HG03521 (cell line): ENCODE measurements around the gene TUBB2B.

Source experiments
- ATAC-seq: cut with Tn5 transposase; IDR thresholded peaks from one replicate; pipeline ENCODE4 v1.9.1; 2021; ENCODE audit warnings: mild to moderate bottlenecking, moderate library complexity; ENCODE audit not compliant: unreplicated experiment

TUBB2B gene

DNA sequence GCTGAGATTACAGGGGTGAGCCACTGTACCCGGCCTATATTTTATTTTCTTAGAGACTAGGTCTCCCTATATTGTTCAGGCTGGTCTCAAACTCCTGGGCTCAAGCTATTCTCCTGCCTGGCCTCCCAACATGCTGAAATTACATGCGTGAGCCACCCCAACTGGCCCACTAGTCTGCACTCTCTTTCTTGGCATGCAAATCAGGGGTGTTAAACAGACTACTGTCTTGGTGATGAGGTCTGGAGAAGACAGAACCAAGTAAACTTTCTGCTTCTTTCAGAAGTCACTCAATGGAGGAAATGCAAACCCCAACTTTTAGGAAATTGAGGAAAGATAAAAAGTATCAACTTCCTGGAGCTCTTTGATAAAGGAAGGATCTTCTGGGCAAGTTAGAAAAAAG is 8.0 kb upstream of the TUBB2B start:
- ATAC-seq, result no peak

DNA sequence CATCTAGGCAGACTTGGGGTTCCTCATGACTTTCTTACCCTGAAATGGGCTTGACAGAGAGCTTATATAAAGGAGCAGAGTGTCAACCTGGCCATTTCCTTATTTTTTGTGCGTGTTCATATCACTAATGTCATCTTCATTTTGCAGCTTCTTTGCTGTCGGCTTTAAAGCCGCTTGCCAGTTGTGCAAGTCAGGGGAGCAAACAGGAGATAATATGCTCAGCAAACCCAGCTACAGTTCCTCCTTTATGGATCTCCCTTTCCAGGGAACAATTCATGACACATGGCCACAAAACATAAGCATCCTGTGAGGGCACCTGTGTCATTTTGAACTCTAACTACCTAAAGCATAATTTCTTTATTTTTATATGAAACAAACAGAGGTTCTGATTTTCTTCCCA is 6.5 kb upstream of the TUBB2B start:
- ATAC-seq, result no peak

DNA sequence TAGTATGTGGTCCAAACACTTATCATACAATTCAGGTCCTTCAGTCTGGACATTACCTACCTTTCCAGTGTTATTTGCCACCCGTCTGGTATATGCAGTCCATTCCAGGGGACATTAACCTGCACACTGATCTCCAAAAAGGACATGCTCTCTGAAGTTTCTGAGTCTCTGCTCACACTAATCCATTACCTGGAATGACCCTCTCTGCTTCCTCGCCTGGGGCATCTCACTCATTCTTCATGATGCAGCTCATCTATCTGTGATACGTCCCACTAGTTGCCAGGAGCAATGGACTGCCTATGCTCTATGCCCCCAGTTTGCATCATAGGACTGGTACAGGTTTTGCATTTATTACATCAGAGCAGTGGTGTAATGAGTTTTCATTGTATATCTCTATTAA is 5.9 kb upstream of the TUBB2B start:
- no peak for ATAC-seq

DNA sequence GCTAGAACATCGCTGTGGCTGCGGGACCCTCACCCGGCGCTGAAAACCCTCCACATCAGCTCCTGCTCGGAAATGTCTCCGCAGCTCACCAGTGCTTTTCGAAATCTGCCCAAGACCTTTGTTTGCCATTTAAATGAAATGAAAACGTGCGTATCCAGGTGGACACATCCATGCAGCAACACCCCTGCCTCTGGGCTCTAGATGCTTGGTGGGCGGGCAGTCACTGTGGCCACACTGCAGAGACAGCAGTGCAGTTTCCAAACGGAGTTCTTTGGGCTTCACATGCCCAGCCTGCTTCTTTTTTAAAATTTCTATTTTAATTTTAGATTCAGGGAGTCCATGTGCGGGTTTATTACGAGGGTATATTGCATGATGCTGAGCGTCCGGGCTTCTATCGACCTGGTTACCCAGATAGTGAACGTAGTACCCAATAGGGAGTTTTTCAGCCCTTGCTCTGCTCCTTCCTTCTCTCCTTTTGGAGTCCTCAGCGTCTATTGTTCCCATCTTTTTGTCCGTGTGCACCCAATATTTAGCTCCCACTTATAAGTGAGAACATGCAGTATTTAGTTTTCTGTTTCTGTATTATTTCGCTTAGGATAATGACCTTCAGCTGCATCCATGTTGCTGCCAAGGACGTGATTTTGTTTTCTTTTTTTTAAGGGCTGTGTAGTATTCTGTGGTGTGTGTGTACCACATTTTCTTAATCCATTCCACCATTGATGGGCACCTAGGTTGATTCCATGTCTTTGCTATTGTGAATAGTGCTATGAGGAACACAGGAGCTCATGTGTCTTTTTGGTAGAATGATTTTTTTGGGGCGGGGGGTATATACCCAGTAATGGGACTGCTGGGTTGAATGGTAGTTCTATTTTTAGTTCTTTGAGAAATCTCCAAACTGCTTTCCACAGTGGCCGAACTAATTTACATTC is 4.8 kb upstream of the TUBB2B start:
- ATAC-seq, result no peak

DNA sequence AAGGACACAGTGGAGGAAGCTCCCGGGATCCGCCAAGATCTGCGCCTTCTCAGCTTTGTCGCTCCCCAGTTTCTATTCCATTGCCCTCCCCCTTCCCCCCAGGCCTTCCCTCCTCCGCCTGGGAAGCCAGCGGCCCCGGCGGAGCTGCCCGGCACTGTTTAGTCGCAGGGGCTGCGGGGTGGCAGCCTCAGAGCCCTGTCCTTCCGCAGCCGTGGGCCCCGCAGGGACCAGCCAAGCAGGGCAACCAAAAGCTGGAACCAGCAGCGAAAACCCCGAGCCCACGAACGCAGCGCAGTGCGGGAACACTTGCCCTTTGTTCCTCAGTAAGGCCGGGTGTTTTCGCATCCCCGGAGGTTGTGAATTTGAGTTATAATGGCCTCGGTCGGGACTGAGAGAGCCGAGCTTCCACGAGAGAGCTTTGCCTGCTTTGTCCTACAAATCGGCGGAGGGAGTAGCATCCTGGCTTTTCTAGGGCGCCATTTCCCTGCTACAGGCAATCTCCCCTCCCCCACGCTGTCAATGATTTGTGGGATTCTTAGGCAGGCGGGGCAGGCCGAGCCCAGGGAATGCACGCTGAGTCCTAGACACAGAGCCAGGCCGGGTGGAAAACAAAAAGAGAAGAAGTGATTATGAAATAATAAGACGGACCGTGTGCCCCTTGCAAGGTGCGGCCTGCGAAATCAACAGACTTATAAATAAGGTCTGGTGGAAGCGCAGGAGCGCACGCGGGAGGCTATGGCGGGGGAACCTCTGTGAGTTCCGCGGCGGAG is 4.0 kb upstream of the TUBB2B start:
- ATAC-seq, result no peak

DNA sequence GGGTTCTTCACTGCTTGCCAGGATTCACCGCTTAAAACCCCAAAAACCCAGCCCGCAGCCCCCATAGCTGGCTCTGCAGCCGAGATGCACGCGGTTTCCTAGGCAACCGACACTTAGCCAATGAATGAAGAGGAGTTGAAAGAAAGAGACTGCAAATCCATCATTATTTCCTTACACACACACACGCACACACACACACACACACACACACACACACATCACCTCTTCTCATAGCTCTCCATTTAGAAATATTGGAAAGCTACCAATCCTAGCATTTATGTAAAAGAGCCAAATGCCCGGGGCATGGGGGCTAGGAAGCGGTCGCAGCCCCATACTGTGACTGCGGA is 3.4 kb upstream of the TUBB2B start:
- ATAC-seq, result no peak

DNA sequence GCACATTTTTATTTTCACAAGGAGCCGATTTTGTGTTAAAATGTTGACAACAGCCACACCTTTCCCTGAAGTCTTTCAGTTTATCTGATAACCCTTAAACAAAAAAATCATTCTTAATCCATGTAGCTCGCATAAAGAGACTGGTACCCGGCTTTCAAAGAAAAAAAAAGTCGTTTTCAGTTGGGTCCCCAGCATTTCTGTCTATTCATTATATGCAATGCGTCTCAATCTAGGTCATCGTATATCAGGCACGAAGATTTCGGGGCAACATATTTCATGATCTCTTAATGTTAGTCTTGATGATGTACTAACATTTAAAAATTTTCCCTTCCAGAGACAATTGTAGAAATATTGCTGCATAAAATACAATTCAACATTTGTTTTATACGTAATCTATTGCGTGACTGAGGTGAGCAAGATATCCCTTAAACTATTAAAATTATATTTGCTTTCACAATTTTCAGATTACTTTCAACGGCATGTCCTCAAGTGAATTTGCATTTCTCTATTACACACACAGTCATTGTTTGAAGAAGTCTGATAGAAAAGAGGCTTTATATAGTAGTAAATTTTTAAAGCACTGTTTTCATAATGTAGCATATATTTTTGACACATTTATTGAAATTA is 2.9 kb upstream of the TUBB2B start:
- ATAC-seq, result no peak

DNA sequence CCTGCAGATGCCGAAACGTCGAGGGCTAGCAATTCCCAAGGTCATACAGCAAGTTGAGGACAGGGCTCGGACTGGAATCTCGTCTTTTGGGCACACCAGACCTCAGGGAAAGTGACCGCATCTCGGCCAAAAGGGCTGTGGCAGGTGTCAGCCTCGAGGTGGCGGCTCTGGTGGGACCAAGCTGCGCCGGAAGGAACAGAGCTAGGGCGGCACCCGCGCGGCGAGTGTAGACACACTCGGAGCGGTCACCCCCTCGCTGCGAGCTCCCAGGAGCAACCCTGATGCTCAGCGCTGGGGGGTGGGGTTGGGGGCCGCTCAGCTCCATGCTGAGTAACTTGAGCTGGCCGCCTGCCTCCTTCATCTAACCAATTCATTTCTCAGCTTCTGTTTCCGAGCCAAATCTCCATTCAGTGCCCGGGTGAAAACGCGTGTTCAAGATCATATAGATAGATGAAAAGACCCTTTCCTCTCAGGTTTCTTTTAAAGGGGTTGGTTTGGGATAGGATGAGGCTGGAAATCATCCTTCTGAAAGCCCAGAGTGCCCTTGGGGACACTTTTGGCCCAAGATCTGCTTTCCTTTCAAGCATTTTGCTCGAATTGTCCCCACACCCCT is 2.2 kb upstream of the TUBB2B start:
- no peak for ATAC-seq

DNA sequence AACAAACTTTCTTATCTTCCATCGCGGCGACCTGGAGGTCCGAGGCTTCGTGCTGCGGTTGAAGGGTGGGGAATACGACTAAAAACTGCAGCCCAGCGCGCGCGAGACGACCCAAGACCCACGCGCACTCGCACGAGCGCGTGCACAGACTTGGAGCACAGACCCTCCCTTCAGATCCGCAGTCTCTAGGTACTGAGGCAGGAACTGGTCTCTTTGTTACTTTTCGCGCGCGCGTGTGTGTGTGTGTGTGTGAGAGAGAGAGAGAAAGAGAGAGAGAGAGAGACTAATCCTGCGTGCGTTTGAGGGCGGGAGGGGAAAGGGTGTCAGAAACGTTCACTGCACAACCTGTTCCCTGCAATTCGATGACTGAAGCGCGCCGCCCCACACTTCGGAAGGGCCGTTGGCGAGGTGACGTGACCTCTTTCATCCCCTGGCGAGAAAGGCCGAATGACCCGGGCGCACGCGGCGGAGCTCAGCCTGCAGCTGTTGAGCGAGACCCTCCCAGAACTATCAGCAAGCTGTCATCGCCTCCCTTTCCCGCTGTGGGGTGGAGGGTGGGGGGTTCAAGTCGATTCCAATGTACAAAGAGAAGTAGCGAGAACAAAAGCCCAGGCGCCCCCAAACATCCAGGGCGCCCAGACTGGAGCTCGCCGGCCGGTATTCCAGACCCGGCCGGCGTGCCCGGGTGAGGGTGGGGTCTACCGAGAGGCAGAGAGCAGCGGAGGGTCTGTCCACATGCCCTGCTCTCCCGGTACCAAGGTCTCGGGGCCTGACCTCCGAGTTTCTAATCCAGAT is 1.5 kb upstream of the TUBB2B start:
- no peak for ATAC-seq

DNA sequence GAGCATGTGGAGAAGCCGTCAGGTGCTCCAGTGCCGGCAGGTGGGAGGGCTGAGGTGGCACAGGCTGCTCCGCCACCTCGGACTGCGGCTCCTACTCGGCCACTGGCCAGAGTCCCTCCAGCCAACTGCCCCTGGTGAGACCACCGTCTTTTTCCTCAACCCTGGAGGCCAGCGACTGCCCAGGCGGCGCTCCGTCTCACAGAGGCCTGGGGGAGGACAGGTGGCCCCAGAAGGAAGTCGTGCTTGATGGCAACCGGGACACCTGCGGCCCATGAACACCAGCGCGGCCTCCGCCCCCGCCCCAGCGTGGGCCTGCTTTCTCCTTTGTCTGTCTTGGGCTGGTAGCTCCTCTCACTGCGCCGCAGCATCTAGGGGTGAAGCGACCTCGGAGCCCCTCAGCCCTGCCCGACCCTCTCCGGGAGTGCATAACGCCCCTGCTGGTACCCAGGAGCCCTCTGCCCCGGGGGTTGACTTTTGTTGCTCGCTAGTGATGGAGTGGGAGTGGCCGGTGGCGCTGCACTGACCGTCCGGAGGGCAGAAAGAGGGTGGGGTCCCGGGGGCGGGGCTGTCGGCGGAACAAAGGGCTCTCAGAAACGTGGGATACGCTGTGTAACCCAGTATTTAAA is 706 bp upstream of the TUBB2B start:
- no peak for ATAC-seq

DNA sequence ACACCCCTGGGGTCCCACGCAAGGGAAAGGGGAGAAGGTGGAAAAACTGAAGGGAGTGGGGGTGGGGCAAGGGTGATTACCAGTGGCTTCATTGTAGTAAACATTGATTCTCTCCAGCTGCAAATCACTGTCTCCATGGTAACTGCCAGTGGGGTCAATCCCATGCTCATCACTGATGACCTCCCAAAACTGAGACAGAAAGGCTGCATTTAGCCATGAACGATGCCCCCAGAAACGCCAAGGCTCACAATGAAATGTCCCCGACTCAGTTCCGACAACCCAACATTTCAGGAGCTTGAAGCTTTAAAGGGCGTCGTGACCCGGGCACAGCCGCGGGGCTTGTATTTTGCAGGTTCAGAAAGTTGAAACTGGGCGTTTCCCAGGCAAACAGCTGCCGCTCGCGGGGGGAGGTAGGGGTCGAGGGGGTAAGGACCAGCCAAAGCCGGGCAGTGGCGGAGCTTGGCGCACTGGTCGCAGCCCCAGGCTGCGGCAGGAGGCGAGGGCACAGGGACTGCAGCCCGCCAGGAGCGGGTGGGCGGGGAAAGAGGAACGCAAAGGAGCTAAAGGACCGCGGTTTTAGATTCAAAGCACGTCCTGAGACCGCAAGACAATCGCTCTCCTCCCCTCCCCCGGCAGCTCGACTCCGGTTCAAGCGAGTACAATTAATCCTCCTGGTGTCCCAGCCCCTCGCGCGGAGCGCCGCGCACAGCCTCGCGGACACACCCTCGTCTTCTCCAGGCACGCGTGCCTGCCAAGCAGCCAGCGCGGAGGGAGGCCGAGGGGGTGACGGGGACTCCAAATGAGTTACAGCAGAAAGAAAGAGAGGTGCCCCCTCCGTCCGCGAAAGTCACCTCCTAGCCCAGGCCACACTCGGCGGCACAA is 731 bp downstream of the TUBB2B start:
- ATAC-seq, result no peak

DNA sequence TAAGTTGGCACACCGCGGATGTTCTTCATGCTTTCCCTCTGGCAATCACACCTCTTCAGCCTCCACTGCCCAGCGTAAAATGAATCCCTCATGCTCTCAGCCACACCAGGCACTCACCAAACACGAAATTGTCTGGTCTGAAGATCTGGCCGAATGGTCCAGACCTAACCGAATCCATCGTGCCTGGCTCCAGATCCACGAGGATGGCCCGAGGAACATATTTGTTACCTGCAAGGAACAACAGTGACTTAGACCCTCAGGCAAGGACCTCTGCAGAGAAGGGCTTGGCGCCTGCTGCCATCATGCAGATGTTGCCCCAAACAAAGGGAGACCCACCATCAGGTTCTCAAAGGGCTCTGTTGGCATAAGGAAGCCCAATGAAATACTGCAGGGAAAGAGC is 1.4 kb downstream of the TUBB2B start:
- no peak for ATAC-seq

DNA sequence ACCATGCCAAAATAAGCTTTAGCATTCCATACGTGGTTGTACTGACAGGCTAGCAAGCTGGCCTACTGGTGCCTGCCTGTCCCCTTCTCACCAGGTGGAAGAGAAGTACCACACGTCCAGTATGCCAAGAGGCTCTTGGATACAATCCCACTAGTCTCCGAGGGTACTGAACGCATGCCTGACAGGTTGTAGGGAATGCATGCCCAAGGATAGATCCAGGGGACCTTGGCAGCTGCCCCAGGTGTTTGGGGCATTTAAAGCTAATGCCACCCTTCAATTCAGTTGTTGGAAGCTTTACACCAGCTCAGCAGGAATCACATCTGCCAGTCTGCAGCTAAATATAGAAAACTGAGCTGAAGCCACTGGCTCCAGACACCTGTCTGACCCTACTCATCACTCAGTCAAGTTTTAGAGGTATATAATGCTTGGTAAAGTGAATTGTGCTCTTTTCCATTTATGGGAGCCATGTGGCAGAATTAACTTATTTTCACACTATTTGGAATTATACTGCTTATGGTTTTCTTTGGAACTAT is 4.9 kb downstream of the TUBB2B start:
- ATAC-seq, result no peak

DNA sequence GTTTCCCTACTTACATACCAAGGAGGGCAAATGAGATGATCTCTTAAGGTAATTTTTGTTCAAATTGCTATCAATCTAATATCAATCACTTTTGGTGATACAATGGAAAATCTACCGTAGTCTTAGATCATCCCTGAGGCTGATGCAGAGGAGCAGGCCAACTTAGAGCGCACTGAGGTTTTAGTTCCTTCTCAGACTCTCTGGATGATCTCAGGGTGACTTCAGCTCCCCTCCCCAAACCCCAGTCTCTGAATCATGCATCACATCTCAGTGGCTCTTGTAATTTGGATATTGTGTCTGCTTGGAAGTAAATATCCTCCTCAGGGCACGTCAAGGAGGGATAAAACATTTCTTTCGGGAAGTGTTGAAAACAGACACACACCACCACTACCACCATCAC is 5.9 kb downstream of the TUBB2B start:
- no peak for ATAC-seq

DNA sequence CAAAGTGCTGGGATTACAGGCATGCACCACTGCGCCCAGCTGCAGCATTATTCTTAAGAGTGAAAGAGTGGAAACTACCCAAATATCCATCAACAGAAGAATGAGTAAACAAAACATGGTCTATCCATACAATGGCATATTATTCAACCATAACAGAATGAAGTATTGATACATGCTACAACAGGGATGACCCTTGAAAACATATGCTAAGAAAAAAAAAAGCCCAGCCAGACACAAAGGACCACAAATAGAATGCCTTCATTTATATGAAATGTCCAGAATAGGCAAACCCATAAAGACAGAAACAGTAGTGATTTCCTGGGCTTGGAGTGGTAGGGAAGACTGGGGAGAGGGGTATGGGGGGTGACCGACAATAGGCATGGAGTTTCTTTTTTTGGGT is 7.1 kb downstream of the TUBB2B start:
- ATAC-seq, result no peak

DNA sequence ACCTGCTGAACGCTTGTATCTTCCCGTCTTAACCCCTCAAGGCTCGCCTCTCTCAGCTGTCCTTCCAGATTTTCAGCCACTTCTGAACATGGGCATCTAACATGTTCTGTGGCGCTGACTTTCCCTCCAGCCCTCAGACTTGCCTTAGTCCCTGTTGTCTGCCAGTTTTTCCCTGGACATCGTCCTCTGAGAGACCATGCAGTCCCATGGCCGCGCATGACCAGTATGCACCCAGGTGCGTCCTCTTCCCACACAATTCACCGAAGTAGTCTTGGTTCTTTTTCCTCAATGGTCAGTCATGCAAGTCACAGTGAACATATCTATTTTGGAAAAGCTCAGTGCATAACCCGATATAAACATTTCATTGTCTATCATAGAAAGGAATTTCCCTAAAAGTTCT is 9.2 kb downstream of the TUBB2B start:
- ATAC-seq, result no peak

DNA sequence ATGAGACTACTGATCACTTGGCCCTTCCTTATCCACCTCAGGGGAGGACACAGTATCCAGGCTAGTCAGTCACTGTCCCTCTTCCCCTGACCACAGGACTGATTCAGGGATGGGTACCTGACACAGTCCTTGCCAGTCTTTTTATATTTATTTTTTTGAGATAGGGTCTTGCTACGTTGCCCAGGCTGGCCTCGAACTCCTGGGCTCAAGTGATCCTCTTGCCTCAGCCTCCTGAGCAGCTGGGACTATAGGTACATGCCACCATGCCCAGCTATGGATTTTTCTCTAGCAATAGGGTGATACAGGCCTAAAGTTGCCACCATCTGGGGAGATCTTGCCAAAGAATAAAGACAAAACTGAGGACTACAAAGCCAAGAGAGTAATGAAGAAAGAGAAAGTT is 10.2 kb downstream of the TUBB2B start:
- no peak for ATAC-seq

DNA sequence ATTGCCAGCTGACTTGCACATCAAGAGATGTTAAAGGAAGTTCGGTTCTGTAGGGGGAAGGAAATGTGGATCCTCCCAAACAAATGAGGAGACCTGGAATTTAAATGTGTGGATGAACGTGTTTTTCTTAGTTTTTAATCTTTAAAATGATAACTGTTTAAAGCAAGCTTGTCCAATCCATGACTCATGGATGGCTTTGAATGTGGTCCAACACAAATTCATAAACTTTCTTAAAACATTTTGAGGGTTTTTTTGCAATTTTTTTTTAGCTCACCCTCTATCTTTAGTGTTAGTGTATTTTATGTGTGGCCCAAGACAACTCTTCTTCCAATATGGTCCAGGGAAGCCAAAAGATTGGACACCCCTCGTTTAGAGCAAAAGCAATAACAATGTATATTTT is 12.6 kb downstream of the TUBB2B start:
- ATAC-seq, result no peak

DNA sequence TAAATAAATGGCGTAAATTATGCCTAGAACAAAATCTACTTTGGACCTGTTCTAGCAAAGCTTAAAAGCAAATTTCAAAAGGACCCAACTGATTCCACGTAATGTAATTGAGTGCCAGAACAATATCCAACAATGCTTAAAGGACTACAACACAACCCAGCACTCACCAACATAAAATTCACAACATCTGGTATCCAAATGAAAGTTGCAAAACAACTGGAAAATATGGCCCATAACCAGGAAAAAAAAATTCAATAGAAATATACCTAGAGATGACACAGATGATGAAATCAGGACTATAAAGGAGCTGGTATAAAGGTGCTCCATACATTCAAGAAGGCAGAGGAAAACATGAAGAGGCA is 14.1 kb downstream of the TUBB2B start:
- no peak for ATAC-seq
